ENCODE results near the gene CFAP65. TPM values are rescaled to one million over a fixed set of nuclear protein-coding genes. Genes with fewer than 3 reads are reported as not detected.

Gene CFAP65
- total RNA-seq, 1 donor from 2014 or later = not detected

- Mint-ChIP-seq H3K36me3 (ENCODE audit: low read depth) (no peaks in the 10 kb centered on the region), H3K27ac (no peak overlapping the region), H3K9me3 (no peaks in the 10 kb centered on the region), H3K4me3 (ENCODE audit: low read depth) (no peak overlapping the region), H3K4me1 (ENCODE audit: low read depth) (no peaks in the 10 kb centered on the region), H3K27me3 (ENCODE audit: low read depth) (peaks cover 61% of the 10 kb centered on the region)
- intact Hi-C loops (cut with micrococcal nuclease) = loop anchor here (10.0 kb wide), 1 partner anchor 53 kb away; no protein-coding TSS in a partner anchor
- DNase-seq (ENCODE audit: low spot score) = no peak
Observed at GRCh38 chr2:218957671-218958070, 83.6 kb downstream of the CFAP65 start.

- DNase-seq (ENCODE audit: low spot score) = no peak
- Mint-ChIP-seq H3K27me3 (ENCODE audit: low read depth) (peaks cover 49% of the 10 kb centered on the region), H3K4me1 (ENCODE audit: low read depth) (no peaks in the 10 kb centered on the region), H3K36me3 (ENCODE audit: low read depth) (no peaks in the 10 kb centered on the region), H3K27ac (no peak overlapping the region), H3K4me3 (ENCODE audit: low read depth) (no peak overlapping the region), H3K9me3 (no peaks in the 10 kb centered on the region)
- intact Hi-C loops (cut with micrococcal nuclease) = loop anchor here (10.0 kb wide), 1 partner anchor 51 kb away; no protein-coding TSS in a partner anchor
Observed at GRCh38 chr2:218956039-218956438, 85.3 kb downstream of the CFAP65 start.

GRCh38 chr2:218954541-218955300 is 86.6 kb downstream of the CFAP65 start:
- no peak for DNase-seq (ENCODE audit: low spot score)
- no peaks in the 10 kb centered on the region for H3K4me1 Mint-ChIP-seq (ENCODE audit: low read depth)
- H3K27me3 Mint-ChIP-seq (ENCODE audit: low read depth) = peaks cover 44% of the 10 kb centered on the region
- intact Hi-C loops (cut with micrococcal nuclease) = loop anchor here (10.0 kb wide), 1 partner anchor 50 kb away; no protein-coding TSS in a partner anchor
- H3K36me3 Mint-ChIP-seq (ENCODE audit: low read depth) = no peaks in the 10 kb centered on the region
- no peaks in the 10 kb centered on the region for H3K9me3 Mint-ChIP-seq
- H3K4me3 Mint-ChIP-seq (ENCODE audit: low read depth) = no peak overlapping the region
- H3K27ac Mint-ChIP-seq = no peak overlapping the region

GRCh38 chr2:218953366-218953954 is 87.9 kb downstream of the CFAP65 start:
- no peaks in the 10 kb centered on the region for H3K36me3 Mint-ChIP-seq (ENCODE audit: low read depth)
- H3K4me3 Mint-ChIP-seq (ENCODE audit: low read depth) = no peak overlapping the region
- no peaks in the 10 kb centered on the region for H3K4me1 Mint-ChIP-seq (ENCODE audit: low read depth)
- H3K9me3 Mint-ChIP-seq = no peaks in the 10 kb centered on the region
- no peak overlapping the region for H3K27ac Mint-ChIP-seq
- H3K27me3 Mint-ChIP-seq (ENCODE audit: low read depth) = peaks cover 36% of the 10 kb centered on the region
- intact Hi-C loops (cut with micrococcal nuclease) = loop anchor here (10.0 kb wide), 1 partner anchor 49 kb away; no protein-coding TSS in a partner anchor
- DNase-seq (ENCODE audit: low spot score) = no peak

Other genes with a start within 250 kb of the CFAP65 start
- gene PRKAG3, start 209.7 kb downstream of the CFAP65 start, total RNA-seq = not detected in 2 replicates
- not detected in 2 replicates for gene WNT6, start 181.7 kb downstream of the CFAP65 start, total RNA-seq
- 0.18 and 0.59 TPM in 2 replicates for gene WNT10A, start 160.7 kb downstream of the CFAP65 start, total RNA-seq
- not detected in 2 replicates for gene CDK5R2, start 81.8 kb downstream of the CFAP65 start, total RNA-seq
- gene FEV, start 56.3 kb downstream of the CFAP65 start, total RNA-seq = not detected in 2 replicates
- not detected in 2 replicates for gene CRYBA2, start 48.1 kb downstream of the CFAP65 start, total RNA-seq
- 0.09 TPM in 1 of 2 replicates, not detected in the other for gene IHH, start 19.4 kb upstream of the CFAP65 start, total RNA-seq
- 15.9 and 22.9 TPM in 2 replicates for gene NHEJ1, start 119.3 kb upstream of the CFAP65 start, total RNA-seq
- 1.3 and 1.9 TPM in 2 replicates for gene SLC23A3, start 128.5 kb upstream of the CFAP65 start, total RNA-seq
- gene CNPPD1, start 135.4 kb upstream of the CFAP65 start, total RNA-seq = 56.6 and 58.5 TPM in 2 replicates
- 52.5 and 57.4 TPM in 2 replicates for gene RETREG2, start 136.8 kb upstream of the CFAP65 start, total RNA-seq
- gene ZFAND2B, start 165.3 kb upstream of the CFAP65 start, total RNA-seq = 27.3 and 33.5 TPM in 2 replicates
- 22.1 and 25.4 TPM in 2 replicates for gene ABCB6, start 177.4 kb upstream of the CFAP65 start, total RNA-seq
- gene ATG9A, start 188.1 kb upstream of the CFAP65 start, total RNA-seq = 53.1 and 60.5 TPM in 2 replicates
- gene ANKZF1, start 188.3 kb upstream of the CFAP65 start, total RNA-seq = 133 and 142 TPM in 2 replicates
- gene GLB1L, start 203.9 kb upstream of the CFAP65 start, total RNA-seq = 4.2 and 4.4 TPM in 2 replicates
- gene STK16, start 204.0 kb upstream of the CFAP65 start, total RNA-seq = 32.0 and 33.3 TPM in 2 replicates
- gene TUBA4B, start 211.7 kb upstream of the CFAP65 start, total RNA-seq = not detected in 2 replicates
- gene TUBA4A, start 212.4 kb upstream of the CFAP65 start, total RNA-seq = 220 and 231 TPM in 2 replicates
- gene DNAJB2, start 237.8 kb upstream of the CFAP65 start, total RNA-seq = 49.8 and 55.6 TPM in 2 replicates